Daoy (cell line): ENCODE measurements around the gene NTN4. TPM values are rescaled to one million over a fixed set of nuclear protein-coding genes. Genes with fewer than 3 reads are reported as not detected.
"Not testable (repeated sequence)": the region's sequence is repeated elsewhere in the genome, so short reads cannot be mapped to it uniquely, and the experiment has no call there.

Source experiments
- DNase-seq: peaks from one replicate; pipeline ENCODE4 v3.0.0-alpha.2; 2015; ENCODE audit warnings: low read depth
- total RNA-seq: library from RNA; depleted of rRNA; stranded (reverse); fragments of >200 nt; shearing (Covaris generic); gene quantifications from 2 replicates; pipeline ENCODE4 v1.2.3, GENCODE V29; 2014

NTN4 gene
- total RNA-seq, 1 experiment from 2014 or later = 41.3 TPM

- no peak for DNase-seq
These were observed 78.3 kb downstream of the NTN4 start for GRCh38 chr12:95712269-95712668.

GRCh38 chr12:95710386-95710785 lies 80.2 kb downstream of the NTN4 start:
- DNase-seq = no peak

DNA sequence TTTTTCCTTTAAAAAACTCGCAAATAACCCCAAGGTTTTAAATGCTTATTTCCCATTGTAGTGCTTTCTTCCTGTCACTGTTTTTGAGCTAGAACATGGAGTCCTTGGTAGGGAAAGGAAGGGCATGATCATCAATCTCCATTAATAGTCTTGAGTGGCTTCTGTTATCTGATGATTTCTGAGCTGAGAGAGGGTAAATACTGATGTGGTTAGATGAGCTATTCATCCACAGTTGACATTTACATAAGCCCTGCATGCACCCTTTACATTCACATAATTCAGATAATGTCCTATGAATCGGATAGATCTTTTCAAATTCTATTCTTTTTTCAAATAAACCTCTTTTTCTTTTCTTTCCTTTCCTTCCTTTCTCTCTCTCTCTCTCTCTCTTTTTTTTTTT lies 81.4 kb downstream of the NTN4 start:
- peak; percentile 6 for DNase-seq

DNA sequence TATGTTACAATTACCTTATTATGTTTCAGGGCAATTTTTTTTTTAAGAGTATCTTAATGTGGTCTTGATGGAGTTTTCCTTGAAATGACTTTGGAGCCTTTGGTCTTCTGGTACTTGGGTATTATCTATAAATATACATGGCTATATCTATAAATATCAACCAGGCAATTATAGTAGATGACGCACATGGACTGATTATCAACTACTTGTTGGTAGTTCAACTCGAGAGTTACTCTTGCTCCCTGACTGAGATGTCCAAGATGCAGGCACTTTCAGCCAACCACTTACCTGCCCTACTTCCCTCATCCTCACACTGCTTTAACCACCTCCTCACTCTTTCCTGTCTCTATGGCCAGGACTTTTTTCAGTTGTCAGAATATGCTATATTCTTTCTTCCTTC lies 85.4 kb downstream of the NTN4 start:
- no peak for DNase-seq

DNA sequence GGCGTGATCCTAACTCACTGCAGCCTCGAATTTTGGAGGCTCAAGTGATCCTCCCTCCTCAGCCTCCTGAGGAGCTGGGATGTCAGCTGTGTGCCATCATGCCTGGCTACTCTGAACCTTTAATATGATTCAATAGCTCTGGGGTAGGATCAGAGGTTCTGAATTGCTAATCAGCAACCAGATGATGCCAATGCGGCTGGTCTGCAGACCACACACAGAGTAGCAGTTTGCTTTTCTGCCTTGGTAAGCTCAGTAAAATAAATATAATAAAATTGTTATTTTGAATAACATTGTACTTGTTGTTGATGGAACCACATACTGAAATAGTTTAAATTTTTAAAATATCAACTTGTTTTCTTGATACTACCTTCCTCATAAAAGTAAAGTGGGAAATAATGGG lies 86.6 kb downstream of the NTN4 start:
- no peak for DNase-seq

- DNase-seq = peak; percentile 11
These were observed 88.7 kb downstream of the NTN4 start for GRCh38 chr12:95701722-95702418.

- peak; percentile 33 for DNase-seq
These were observed 89.3 kb downstream of the NTN4 start for GRCh38 chr12:95701275-95701674.

GRCh38 chr12:95700316-95700785 lies 90.2 kb downstream of the NTN4 start:
- DNase-seq = peak; percentile 91

DNA sequence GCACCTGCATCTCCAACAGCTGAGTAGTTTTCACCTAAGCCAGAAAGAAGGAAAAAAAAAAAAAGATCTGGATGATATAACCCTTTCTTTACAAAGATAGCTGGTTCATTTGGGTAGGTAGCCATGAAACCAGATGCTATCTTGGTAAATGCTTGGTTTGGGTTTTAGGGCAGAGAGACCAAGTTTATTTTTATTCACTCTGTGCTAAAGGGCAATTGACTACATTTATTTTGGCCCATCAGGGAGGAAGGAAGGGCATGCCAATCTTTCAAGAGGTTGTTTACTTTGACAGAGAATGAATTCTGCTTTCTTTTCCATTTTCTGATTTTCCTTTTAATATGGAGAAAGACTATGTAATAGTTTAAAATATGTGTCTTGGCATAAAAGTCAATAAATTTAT lies 91.0 kb downstream of the NTN4 start:
- DNase-seq = no peak

DNA sequence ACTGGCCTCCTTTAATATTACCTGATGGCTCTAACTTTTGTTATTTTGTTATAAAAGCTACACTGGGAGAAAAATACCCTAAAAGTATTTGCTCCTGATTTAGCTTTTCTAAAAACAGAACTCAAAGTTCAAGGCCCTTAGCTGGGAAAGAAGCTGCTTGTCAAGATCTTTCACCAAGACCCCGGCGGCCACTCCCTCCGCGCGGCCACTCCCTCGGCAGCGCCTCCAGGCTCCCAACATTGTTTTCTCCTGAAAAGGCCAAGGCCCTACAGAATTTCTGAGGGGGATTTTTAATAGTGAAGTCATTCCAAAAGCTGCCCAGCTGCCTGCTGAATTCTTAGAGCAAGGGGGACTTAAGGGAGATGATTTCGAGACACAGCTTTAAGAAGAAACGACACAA lies 96.4 kb downstream of the NTN4 start:
- DNase-seq = no peak

- no peak for DNase-seq
These were observed 96.9 kb downstream of the NTN4 start for GRCh38 chr12:95693689-95694088.

DNA sequence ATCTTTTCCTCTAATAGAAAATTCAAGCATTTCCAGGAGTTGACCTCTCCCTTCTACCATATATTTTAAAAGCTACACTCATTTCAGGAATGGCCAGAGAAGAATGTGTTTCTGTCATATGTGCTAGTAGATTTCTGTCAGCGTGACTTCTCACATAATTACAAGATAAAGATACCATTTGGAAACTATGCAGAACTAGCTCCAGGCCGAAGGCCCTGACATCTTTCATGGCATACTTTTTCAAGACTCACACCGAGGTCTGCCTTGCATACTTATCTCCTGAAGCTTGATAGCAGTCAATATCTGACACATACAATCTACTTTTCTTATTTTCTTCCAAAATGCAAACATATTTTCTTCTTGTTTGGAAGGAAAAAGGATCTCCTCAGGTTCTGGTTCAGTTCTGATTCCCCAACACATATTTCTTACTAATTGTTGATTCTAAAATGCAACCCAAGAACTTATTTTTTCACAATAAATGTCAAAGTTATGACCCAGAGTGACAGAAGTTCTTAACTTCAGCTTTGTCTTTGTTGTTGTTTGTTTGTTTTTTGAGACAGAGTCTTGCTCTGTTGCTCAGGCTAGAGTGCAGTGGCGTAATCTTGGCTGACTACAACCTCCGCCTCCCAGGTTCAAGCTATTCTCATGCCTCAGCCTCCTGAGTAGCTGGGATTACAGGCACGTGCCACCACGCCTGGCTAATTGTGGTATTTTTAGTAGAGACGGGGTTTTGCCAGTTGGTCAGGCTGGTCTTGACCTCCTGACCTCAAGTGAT lies 99.5 kb downstream of the NTN4 start:
- DNase-seq = no peak

GRCh38 chr12:95687937-95688336 lies 102.6 kb downstream of the NTN4 start:
- DNase-seq = no peak

DNA sequence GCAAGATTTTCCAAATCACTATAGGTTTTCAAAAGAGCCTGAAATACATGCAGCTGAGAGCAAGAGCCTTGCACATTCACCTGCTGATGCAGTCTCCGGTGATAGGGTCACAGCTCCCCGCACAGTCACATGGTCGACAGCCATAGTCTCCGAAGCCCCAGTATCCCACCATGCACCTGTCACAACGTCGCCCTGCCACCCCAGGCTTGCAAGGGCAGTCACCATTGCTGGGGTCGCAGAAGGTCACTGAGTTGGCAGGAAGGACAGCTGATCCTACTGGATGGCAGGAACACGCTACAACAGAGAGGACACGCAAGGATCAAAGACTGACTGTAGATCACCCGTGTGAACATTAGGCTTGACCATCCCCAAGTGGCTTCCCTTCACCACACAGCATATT lies 107.1 kb downstream of the NTN4 start:
- DNase-seq = no peak

GRCh38 chr12:95681210-95681765 lies 109.3 kb downstream of the NTN4 start:
- DNase-seq = no peak

- DNase-seq = no peak
These were observed 111.9 kb downstream of the NTN4 start for GRCh38 chr12:95678684-95679083.

- DNase-seq = not testable (repeated sequence)
These were observed 112.8 kb downstream of the NTN4 start for GRCh38 chr12:95677782-95678181.

DNA sequence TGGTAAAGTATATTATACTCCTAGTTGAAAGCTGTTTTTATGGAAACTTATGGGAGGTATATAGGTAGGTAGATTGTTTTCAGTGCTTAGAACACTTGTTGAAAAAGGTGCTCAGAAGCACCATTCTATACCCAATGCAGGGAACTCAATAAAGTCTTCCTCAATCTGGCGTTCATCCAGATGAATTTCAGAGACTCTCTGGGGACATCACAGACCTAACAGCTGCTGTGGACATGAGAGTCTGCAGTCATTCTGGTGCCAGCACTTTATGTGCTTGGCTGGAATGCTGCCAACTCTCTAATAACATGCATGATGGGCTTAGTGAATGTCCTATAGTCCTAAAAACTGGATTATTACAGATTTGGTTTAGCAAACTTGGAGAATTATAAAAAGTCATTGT lies 115.9 kb downstream of the NTN4 start:
- no peak for DNase-seq

DNA sequence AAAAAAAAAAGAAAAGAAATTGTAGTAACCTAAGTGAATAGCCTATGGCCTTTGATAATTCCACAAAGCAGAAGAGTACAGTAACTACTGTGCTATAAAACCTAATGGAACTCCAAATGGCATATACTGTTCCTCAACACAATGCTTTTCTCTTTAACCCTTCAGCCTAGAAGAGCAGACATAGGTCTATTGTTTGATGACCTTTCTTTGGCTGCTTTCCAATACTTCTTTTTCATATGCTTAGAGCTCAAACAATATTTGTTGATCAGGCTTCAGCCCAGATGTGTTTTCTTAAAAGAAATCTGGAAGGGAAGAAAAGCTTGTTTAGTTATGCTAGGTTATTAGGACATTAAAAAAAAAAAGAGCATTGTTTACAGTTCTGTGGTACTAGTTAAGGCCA lies 116.4 kb downstream of the NTN4 start:
- DNase-seq = no peak

DNA sequence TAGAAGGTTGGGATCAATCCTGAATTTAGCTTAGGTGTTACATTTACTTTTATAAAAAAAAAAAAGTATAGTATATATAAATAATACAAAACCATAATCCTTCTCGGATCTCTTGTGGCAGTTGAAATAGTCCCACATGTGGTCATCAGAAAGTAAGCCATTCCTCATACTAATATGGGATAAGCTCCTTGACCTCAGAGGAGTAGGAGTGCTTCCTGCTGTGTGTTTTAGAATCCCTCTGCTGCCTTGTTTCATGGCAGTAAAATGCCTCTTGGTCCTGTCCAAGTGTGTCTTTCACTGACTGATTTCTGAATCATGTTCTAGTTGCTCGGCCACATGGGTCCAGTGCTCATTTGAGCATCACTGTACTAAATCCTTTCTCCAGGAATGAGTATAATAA lies 117.0 kb downstream of the NTN4 start:
- DNase-seq = no peak

- no peak for DNase-seq
These were observed 118.4 kb downstream of the NTN4 start for GRCh38 chr12:95672166-95672565.

DNA sequence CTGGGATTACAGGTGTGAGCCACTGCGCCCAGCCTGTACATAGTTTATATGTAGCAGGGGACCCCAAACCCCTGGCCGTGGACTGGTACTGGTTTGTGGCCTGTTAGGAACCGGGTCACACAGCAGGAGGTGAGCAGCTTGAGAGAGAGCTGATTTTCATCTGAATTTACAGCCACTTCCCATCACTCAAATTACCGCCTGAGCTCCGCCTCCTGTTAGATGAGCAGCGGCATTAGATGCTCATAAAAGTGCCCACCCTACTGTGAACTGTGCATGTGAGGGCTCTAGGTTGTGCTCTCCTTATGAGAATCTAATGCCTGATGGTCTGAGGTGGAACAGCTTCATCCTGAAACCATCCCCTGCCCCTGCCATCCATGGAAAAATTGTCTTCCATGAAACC lies 119.3 kb downstream of the NTN4 start:
- DNase-seq = no peak

DNA sequence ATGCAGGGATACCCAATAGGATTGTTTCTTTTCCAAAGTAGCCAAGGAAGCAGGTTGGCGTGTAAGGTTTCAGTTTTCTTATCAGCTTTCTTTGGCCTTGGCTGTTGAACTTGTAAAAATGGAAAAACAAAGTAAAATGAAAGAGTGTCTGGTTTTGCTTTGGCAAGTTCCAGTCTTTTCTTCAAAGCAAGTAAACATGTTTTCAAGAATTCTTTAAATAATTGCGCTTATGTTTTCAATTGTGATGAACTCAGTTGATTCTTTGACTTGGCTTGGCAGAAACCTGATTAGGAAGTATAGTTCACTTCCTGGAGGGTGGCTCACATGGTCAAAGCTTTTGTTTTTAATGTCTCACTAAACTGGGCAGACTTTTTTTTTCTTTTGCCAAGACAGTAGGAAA lies 127.0 kb downstream of the NTN4 start:
- no peak for DNase-seq
